ENCODE data around the gene FOS.
A peak's percentile ranks its signal among the peaks of the same experiment; 100 is the strongest.

The FOS gene

DNA sequence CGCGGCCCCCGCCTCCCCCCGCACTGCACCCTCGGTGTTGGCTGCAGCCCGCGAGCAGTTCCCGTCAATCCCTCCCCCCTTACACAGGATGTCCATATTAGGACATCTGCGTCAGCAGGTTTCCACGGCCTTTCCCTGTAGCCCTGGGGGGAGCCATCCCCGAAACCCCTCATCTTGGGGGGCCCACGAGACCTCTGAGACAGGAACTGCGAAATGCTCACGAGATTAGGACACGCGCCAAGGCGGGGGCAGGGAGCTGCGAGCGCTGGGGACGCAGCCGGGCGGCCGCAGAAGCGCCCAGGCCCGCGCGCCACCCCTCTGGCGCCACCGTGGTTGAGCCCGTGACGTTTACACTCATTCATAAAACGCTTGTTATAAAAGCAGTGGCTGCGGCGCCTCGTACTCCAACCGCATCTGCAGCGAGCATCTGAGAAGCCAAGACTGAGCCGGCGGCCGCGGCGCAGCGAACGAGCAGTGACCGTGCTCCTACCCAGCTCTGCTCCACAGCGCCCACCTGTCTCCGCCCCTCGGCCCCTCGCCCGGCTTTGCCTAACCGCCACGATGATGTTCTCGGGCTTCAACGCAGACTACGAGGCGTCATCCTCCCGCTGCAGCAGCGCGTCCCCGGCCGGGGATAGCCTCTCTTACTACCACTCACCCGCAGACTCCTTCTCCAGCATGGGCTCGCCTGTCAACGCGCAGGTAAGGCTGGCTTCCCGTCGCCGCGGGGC is at the start of gene FOS:
TSS of gene FOS (plus strand) at position 407 of the 731 bp plus-strand sequence. CDS start at position 562, 155 bp downstream.
- peak within 1 kb of the TSS; percentile 99 for H2AFZ ChIP-seq
- TF ChIP-seq, protein P1, sequence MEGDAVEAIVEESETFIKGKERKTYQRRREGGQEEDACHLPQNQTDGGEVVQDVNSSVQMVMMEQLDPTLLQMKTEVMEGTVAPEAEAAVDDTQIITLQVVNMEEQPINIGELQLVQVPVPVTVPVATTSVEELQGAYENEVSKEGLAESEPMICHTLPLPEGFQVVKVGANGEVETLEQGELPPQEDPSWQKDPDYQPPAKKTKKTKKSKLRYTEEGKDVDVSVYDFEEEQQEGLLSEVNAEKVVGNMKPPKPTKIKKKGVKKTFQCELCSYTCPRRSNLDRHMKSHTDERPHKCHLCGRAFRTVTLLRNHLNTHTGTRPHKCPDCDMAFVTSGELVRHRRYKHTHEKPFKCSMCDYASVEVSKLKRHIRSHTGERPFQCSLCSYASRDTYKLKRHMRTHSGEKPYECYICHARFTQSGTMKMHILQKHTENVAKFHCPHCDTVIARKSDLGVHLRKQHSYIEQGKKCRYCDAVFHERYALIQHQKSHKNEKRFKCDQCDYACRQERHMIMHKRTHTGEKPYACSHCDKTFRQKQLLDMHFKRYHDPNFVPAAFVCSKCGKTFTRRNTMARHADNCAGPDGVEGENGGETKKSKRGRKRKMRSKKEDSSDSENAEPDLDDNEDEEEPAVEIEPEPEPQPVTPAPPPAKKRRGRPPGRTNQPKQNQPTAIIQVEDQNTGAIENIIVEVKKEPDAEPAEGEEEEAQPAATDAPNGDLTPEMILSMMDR (IDR thresholded peaks at IDR 0.05) = peak; percentile 17
- peaks cover 16% of the 10 kb centered on the region for H3K4me1 ChIP-seq

DNA sequence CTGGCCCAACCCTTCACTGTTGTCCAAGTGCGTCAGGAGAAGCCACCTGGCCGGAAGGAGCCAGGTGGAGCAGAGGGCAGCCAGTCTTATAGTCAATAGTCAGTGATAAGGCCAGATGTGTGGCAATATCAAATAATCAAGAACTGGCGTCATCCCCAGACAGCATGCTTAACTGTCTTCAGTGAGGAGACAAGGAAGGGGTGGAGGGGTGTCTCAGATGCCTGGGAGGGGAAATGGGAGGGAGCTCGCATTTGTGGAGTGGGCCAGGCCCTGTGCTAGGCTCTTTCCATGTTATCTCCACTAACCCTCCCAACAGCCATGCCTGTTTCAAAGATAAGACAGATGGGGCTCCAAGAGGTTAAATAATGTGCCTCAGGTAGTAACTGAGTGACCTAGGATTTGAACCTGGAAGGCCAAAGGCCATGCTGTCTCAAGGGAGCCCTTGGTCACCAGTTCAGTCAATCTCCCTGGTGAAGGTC is 48.9 kb upstream of the FOS start:
- Histone ChIP-seq H3K4me1 (peaks cover 6% of the 10 kb centered on the region), H3K27me3 (ENCODE audit: control insufficient read depth, insufficient read depth, low read length) (no peaks in the 10 kb centered on the region), H2AFZ (peak overlapping the region; percentile 34), H3K79me2 (no peaks in the 10 kb centered on the region), H3K4me3 (ENCODE audit: low read depth, low read length) (no peak overlapping the region), H3K4me2 (ENCODE audit: low read length) (no peak overlapping the region), H3K9me3 (ENCODE audit: control insufficient read depth, low read length) (no peaks in the 10 kb centered on the region), H3K9ac (no peak overlapping the region), H3K36me3 (ENCODE audit: control insufficient read depth, insufficient read depth, low read length) (no peaks in the 10 kb centered on the region), H3K27ac (no peak overlapping the region)
- TF ChIP-seq, protein P1 (IDR thresholded peaks at IDR 0.05) = no peak

More for the DNA sequence above, at the start of gene FOS:
- H3K79me2 ChIP-seq = peaks cover 9% of the 10 kb centered on the region
- H3K4me2 ChIP-seq (ENCODE audit: low read length) = peak within 1 kb of the TSS; percentile 99
- no peaks in the 10 kb centered on the region for H3K36me3 ChIP-seq (ENCODE audit: control insufficient read depth, insufficient read depth, low read length)
- no peaks in the 10 kb centered on the region for H3K27me3 ChIP-seq (ENCODE audit: control insufficient read depth, insufficient read depth, low read length)
- no peaks in the 10 kb centered on the region for H3K9me3 ChIP-seq (ENCODE audit: control insufficient read depth, low read length)
- H3K27ac ChIP-seq = peak within 1 kb of the TSS; percentile 100
- H3K4me3 ChIP-seq (ENCODE audit: low read depth, low read length) = peak within 1 kb of the TSS; percentile 74
- peak within 1 kb of the TSS; percentile 100 for H3K9ac ChIP-seq

DNA sequence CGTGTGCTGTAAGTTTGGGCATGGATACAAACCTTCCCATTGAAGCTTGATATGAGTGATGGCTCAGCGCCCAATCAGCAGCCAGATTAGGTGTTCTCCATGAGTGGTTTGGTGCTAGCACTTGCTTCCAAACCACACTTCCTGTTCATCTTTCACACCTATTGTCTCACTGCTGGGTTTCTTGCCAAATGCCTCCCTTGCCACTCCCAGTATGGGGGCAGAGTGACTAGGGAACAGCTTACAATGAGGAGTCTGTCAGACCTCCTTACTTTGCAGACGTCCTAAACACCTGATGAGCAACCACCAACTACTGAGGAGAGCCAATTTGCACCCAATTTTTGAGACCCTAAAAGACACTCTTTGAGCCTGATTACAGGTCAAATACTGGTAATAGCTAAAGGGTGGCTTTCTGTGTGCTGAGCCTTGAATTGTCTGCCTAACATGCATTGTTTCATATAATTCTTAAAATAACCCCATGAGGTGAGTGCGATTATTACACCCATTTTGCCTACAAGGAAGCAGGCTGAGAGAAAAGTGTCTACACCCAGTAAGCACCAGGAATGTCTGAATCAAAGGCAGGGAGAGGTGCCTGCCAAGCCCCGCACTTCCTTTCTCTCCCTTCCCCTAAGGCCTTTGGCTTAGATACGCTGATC is 48.4 kb upstream of the FOS start:
- Histone ChIP-seq H3K27ac (no peak overlapping the region), H3K9me3 (ENCODE audit: control insufficient read depth, low read length) (no peaks in the 10 kb centered on the region), H3K79me2 (no peaks in the 10 kb centered on the region), H3K36me3 (ENCODE audit: control insufficient read depth, insufficient read depth, low read length) (no peaks in the 10 kb centered on the region), H3K9ac (no peak overlapping the region), H2AFZ (peak overlapping the region; percentile 34), H3K4me3 (ENCODE audit: low read depth, low read length) (no peak overlapping the region), H3K4me1 (peaks cover 6% of the 10 kb centered on the region), H3K4me2 (ENCODE audit: low read length) (no peak overlapping the region), H3K27me3 (ENCODE audit: control insufficient read depth, insufficient read depth, low read length) (no peaks in the 10 kb centered on the region)
- TF ChIP-seq, protein P1 (IDR thresholded peaks at IDR 0.05) = no peak

DNA sequence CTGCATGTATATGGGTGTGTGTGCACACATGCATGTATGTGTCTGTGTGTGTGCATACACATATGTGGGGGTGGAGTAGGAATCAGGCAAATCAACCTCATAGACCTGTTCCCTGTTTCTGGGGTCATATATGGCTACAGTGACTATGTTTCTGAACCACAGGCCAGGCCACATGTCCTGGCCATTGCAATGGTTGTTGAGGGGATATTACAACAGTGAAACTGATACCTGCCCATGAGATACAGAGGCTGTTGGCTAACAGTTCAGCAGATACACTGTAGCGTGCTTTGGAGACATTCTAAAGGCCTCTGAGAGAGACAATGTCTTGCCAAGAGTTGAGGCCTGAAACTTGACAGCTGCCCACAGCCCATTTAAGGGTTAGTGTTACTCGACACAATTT is 47.3 kb upstream of the FOS start:
- H2AFZ ChIP-seq = no peak overlapping the region
- no peaks in the 10 kb centered on the region for H3K79me2 ChIP-seq
- no peak overlapping the region for H3K27ac ChIP-seq
- H3K4me2 ChIP-seq (ENCODE audit: low read length) = no peak overlapping the region
- no peaks in the 10 kb centered on the region for H3K9me3 ChIP-seq (ENCODE audit: control insufficient read depth, low read length)
- no peaks in the 10 kb centered on the region for H3K36me3 ChIP-seq (ENCODE audit: control insufficient read depth, insufficient read depth, low read length)
- H3K4me3 ChIP-seq (ENCODE audit: low read depth, low read length) = no peak overlapping the region
- H3K27me3 ChIP-seq (ENCODE audit: control insufficient read depth, insufficient read depth, low read length) = no peaks in the 10 kb centered on the region
- TF ChIP-seq, protein P1 (IDR thresholded peaks at IDR 0.05) = no peak
- peaks cover 6% of the 10 kb centered on the region for H3K4me1 ChIP-seq
- no peak overlapping the region for H3K9ac ChIP-seq

Data from parathyroid adenoma (tissue), 2 donors.